ENCODE data around the gene ITGA3.

GRCh38 chr17:50060951-50061712, 5.2 kb downstream of the ITGA3 start:
- TF ChIP-seq EZH2 (IDR thresholded peaks at IDR 0.05; ENCODE audit: borderline replicate concordance, low read length): no peak
- TF ChIP-seq, protein P1, sequence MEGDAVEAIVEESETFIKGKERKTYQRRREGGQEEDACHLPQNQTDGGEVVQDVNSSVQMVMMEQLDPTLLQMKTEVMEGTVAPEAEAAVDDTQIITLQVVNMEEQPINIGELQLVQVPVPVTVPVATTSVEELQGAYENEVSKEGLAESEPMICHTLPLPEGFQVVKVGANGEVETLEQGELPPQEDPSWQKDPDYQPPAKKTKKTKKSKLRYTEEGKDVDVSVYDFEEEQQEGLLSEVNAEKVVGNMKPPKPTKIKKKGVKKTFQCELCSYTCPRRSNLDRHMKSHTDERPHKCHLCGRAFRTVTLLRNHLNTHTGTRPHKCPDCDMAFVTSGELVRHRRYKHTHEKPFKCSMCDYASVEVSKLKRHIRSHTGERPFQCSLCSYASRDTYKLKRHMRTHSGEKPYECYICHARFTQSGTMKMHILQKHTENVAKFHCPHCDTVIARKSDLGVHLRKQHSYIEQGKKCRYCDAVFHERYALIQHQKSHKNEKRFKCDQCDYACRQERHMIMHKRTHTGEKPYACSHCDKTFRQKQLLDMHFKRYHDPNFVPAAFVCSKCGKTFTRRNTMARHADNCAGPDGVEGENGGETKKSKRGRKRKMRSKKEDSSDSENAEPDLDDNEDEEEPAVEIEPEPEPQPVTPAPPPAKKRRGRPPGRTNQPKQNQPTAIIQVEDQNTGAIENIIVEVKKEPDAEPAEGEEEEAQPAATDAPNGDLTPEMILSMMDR (IDR thresholded peaks at IDR 0.05; ENCODE audit: low read length): no peak
